NCI-H226 (cell line): Measurements from ENCODE around the gene GGA1.
"Not testable (repeated sequence)": the region's sequence is repeated elsewhere in the genome, so short reads cannot be mapped to it uniquely, and the experiment has no call there.

ENCODE experiments used
- DNase-seq: peaks from one replicate; pipeline ENCODE4 v3.0.0-alpha.2; 2015

GGA1 gene

DNA sequence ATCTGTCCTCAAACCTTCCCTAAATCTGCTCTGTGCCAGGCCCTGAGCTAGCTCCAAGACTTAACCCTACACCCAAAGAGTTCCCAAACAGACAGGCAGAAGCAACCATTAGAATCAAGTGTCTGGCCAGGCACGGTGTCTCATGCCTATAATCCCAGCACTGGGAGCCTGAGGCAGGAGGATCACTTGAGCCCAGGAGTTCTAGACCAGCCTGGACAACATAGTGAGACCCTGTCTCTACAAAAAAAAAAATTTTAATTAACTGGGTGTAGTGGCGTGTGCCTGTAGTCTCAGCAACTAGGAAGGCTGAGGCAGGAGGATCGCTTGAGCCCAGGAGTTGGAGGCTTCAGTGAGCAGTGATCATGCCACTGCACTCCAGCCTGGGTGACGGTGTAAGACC is 47.9 kb downstream of the GGA1 start:
- not testable (repeated sequence) for DNase-seq

DNA sequence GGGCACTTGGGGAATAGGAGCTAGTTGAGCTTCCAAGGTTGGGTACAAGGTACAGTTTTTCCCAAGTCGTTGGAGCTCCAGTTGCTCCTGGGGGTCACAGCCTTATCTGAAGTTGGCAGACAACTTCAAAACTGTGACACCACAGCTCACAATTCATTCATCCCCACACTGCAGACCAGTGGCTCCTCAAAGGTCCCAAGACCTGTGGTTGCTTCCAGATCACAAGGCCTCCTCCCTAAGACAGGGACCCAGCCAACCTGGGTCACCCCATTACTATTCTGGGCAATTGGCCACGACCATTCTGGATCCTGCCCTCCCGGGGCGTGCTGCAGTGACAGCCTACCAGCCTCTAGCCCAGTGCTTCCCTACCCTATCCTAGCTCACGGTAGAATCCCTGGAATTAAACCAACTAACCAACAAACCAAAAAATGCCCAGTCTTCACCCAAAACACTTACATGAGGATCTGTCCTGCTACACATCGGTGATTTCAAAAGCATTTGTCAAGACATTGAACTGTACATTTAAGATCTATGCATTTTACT is 49.0 kb downstream of the GGA1 start:
- no peak for DNase-seq

DNA sequence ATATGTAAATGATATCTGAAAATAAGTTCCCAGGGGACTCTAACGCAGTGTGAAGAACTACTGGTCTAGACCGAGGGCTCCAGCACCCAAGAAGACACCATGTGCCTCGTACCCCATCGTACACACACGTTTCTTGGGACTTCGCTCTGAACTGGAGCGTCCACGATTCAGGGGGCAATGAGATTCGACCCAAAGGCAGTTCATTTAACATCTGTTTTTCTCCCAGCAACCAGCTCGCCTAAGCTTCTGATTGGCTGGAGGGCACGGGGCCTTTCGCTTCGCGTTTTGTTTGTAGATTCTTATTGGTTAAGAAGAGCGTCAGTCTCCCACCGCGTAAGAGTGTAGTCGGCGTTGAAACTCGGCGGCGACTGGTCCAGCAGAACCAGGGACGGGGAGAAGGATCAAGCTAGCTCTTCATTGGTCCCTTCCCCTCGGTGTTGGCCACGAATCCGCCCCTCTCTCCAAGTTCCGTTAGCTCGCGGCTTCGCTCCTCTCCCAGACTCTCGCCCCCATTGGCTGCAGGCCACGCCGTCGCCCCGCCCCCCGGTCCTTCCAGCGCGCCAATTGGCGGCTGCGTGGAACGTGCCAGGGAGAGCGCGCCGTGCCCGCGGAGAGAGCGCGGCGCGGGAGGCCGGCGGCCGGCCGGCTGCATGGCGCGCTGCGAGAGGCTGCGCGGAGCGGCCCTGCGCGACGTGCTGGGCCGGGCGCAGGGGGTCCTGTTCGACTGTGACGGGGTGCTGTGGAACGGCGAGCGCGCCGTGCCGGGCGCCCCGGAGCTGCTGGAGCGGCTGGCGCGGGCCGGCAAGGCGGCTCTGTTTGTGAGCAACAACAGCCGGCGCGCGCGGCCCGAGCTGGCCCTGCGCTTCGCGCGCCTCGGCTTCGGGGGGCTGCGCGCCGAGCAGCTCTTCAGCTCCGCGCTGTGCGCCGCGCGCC is 49.8 kb downstream of the GGA1 start, which contains the start of gene PDXP:
Gene PDXP, plus strand, starts transcription at position 591 of the 933 bp plus-strand sequence. Its CDS starts 60 bp downstream, at position 651.
- peak; percentile 96 for DNase-seq

DNA sequence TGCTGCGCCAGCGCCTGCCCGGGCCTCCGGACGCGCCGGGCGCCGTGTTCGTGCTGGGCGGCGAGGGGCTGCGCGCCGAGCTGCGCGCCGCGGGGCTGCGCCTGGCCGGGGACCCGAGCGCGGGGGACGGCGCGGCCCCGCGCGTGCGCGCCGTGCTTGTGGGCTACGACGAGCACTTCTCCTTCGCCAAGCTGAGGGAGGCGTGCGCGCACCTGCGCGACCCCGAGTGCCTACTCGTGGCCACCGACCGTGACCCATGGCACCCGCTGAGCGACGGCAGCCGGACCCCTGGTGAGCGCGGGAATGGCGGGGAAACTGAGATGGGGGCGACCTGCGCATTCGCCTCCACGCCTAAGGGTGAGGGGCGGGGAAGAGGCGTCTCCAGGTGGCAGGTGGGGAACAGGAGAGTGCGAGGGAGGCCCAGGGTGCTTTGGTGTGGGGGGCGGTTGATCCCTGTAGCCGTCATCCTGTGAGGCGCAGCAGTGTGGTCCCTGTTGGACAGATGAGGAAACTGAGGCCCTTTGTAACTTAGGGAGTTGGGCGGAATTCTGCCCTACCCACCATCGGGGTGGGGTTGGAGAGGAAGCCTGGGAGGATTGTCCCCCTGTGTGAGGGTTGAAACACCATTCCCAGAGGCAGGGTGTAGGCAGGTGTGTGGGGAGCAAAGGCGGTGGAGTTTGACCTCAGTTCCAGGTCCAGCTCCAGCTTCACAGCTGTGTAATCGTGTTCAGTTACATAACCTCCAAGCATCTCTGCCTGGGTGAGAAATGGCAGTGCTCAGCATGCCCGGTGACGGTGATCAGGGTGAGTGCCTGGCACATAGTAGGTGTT is 50.6 kb downstream of the GGA1 start:
- no peak for DNase-seq

DNA sequence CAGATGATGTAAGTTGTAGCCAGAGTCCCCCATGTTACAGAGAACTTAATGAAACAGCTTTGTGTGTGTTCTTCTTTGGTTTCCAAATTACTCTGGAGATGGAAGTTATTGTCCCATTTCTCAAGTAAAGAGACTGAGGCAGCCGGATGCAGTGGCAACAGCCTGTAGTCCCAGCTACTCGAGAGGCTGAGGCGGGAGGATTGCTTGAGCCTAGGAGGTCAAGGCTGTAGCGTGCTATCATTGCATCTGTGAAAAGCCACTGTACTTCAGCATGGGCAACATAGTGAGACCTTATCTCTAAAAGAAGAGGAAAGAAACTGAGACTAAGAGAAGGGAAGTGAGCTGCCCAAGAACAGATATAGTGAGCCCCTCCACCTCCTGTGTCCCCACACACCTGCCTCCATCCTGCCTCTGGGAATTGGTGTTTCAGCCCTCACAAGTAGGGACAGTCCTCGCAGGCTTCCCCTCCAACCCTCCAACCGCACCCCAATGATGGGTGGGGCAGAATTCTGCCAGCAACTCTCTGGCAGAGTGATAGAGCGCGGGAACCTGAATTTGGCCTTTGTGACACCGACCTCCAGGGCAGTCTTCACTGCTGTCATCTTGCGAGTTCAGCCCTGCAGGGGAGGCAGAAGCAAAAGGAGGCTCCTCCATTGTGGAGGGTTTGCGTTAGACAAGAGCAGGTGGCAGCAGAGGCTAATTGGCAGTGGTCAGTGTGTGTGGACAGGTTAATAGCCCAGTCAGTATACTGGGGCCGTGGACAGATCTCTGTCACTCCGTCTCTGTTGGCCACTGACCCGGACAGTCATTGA is 51.5 kb downstream of the GGA1 start:
- DNase-seq = no peak

DNA sequence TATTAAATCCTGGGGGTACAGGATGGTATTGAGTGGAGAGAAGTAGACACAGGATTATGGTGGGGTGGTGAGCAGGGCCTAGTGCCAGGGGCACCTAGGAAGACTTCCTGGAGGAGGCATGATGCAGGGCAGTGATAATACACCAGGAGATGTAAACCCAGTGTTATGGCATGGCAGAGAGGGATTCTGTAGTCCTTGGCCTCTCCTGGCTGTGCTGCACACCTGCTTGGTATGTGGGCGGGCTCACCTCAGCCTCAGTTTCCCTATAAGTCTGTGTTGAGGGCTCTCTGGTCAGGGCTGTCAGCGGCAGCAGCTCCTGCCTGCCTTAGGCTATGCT is 52.0 kb downstream of the GGA1 start:
- DNase-seq = no peak

DNA sequence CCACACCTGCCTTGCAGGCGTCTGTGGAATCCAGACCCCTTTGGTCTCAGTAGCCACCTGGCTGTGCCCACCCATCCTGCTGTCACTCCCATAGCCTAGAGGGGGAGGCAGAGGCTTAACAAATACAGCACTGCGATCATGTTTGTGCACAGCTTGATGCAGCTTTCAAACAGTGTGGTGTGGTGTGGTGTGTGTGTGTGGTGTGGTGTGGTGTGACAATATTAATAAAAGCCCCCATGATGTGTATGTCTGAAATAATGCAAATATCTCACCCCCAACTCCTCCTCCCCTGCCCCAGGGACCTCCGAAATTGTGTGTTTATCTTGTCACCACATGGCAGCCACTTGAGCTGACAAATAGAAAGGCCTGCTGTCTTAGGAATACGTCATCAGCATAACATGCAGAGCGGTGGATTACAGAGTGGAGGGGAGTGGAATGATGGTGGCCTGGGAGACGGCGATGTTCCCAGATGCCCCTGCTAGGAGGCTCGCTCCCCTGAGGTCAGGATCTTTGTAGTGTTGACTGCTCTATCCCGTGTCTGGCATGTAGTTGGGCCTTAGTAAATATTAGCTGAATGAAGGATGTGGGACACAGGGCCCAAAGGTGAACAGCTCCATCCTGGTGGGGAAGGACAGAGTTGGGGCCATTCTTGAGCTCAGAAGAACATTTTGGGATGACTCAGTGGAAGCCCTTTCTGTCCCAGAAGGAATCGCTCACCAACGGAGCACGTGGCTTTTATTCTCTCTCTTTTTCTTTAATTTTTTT is 52.7 kb downstream of the GGA1 start:
- no peak for DNase-seq

DNA sequence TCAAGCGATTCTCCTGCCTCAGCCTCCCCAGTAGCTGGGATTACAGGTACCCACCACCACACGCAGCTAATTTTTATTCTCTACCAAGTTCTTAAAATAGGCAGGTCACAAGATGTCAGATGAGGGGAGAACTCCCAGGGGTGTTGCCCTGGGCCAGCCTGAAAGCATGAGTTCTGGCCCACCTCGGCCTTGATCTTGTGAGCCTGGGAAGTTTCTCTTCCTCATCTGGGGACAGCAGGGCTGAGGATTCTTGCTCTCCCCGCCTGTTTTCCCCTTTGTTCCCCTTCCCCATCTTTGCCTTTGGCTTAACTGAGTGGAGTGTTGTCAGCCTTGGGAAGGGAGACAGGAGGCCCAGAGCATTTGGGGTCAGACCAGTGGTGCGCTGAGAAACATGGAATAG is 53.4 kb downstream of the GGA1 start:
- no peak for DNase-seq

DNA sequence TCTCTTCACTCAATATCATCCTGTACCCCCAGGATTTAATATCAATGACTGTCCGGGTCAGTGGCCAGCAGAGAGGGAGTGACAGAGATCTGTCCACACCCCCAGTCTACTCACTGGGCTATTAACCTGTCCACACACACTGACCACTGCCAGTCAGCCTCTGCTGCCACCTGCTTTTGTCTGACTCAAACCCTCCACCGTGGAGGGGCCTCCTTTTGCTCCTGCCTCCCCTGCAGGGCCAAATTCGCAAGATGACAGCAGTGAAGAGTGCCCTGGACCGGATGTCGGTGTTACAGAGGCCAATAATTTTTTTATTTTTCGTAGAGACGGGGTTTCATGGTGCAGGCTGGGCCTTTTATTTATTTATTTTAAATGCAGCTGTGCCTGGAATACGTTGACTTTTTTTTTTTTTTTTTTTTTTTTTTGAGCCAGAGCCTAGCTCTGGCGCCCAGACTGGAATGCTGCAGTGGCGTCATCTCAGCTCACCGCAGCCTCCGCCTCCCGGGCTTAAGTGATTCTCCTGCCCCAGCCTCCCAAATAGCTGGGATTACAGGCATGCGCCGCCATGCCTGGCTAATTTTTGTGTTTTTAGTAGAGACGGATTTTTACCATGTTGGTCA is 55.0 kb downstream of the GGA1 start:
- no peak for DNase-seq

DNA sequence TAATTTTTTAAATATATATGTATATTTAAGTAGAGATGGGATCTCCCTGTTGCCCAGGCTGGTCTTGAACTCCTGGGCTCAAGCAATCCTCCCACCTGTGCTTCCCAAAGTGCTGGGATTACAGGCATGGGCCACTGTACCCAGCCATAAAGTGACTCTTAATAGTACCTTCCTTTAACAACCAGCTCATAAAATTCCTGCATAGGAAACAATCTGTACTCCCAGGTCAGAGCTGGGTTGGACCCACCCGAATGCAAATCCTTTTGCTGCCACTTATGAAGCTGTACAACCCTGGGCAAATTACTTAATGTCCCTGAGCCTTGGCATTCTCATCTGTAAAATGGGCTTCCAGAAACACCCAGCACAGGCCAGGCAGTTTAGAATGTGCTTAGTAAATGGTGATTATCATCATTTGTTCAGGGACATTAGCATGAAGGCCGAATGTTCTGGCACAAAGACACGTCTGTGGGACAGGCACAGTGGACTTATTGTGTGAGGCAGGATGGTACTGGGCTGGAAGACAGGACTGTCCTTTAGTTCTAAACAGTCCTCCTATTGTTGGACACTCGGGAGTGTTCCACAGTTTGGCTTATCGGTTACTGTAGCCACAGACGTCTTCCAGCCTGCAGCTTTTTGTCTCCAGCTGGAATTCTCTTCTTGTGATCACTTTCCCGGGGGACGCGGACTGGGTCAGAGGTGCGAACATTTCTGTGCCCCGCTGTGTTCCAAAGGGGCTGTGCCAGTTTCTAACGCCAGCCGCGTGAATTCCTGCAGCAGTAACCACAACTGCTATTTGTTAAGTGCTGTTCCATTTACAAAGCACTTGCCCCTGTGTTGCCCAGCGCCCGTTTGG is 55.8 kb downstream of the GGA1 start:
- DNase-seq = no peak

DNA sequence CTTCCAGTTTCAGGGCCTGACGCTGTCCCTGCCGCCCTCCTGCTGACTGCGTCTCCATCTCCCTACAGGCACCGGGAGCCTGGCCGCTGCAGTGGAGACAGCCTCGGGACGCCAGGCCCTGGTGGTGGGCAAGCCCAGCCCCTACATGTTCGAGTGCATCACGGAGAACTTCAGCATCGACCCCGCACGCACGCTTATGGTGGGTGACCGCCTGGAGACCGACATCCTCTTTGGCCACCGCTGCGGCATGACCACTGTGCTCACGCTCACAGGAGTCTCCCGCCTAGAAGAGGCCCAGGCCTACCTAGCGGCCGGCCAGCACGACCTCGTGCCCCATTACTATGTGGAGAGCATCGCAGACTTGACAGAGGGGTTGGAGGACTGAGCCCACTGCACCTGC is 56.9 kb downstream of the GGA1 start:
- DNase-seq = no peak

DNA sequence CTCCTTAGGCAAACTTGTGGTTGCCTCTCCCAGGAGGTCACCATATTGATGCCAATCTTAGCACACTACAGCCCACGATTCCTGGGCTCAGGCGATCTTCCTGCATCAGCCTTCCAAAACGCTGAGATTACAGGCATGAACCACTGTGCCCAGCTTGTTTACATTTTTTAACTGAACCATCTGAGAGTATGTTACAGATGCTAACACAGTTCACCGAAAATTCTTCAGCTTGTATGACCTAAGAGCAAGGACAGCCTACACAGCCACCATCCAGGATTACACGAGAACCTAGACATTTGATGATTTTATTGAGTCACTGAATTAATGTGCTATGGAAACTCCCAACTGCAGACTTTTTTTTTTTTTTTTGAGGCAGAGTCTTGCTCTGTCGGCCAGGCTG is 61.0 kb downstream of the GGA1 start:
- DNase-seq = no peak

DNA sequence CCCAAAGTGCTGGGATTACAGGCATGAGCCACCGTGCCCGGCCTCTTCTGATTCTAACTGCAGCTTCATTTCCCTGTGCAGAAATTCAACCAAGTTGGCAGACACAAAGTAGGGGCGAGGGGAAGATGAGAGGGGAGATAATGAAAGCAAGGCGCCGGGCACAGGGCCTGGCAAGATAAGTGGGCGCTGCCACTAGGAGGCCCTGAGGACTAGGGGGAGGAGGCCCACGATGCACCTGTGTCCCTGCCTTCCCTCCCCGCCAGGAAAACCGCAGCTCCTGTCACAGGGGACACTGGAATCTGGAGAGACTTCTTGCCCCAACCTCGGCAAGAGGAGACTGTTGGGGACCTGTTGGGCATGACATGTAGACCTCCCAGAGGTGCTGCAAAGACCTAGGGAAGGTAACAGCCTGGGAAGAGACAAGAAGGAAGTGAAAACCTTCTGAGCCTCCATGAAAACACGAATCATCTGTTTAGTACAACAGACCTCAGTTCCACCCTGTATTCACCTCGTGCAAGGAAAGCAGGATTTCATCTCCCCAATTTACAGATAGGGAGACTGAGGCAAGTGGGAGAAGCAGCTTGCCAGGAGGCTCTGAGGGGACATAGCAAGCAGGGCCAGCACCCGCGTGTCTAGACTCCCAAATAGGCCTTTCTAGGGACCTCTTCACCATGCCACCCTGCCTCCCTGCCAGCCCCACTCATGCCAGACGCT is 63.7 kb downstream of the GGA1 start:
- DNase-seq = no peak

DNA sequence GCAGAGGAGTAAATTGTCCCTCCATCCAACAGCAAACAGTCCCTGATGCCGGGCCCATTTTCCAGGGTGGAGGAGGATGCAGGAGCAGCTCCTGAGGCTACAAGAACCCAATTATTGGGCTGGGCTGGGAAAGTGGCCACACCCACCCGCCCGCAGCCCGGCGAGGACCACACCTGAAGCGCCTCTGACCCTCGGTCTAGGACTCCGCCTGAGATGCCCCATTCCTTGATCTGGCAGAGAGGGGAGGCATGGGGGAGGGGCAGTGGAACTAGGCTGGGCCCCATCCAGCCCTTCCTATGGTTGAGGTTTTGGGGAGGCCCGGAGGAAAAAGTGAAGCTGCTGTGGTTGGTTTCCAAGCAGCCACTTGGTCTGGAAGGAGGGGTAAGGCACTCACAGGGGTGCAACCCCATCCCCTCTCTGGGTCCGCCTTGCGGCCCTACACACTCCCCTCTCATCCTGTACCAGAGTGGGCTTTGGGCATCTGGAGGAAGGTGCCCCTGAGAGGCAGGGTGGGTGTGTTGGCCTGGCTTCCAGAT is 64.4 kb downstream of the GGA1 start:
- DNase-seq = no peak

DNA sequence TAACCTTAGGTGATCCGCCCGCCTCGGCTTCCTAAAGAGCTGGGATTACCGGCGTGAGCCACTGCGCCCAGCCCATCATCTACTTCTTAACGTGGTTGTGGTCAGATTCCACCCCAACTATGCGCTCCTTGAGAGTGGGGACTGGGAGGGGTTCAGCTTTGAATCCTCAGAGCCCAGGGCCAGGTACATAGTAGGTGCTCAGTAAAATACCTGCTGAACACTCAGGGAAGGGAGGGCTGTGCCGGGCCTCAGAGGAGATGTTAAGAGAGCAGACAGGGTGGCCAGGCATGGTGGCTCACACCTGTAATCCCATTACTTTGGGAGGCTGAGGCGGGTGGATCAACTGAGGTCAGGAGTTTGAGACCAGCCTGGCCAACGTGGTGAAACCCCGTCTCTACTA is 65.6 kb downstream of the GGA1 start:
- no peak for DNase-seq

DNA sequence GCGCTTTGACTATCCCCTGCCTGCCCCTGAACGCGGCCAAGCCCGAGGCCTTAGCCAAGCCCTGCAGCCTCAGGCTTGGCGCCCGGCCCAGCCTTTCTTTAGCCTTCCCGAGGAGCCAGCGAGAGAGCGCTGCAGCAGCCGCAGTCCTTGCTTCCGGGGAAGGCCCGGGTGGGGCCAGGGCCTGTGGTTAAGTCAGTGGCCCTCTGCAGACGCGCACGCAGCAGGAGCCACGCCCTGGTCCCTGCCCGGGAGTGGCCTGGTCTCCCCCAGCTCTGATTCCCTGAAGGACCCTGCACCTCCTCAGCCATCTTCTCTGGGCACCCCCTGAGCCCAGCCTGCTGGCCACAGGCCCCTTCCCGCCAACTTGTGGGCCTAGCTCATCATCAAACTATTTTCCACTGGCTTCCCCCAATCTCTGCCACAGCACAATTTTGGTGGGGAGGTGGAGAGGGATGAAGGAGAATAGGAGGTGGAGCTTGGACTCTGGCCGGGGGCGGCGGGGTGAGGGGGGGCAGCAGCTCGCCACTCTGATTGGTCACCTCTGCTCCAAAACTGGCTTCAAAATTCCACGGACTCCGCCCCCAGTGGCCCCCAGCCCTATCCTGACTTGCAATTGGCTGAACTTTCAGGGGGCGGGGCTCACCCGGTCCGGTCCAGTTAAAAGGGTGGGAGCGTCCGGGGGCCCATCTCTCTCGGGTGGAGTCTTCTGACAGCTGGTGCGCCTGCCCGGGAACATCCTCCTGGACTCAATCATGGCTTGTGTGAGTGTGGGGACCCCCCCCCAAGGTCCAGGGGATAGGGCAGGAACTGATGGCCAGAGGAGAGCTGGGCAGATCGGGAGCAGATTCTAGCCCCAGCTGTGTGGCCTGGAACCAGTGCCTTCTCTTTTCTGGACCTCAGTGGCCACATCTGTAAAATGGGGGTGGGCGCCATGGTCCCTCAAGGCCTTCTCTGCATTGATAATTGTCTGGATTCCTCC is 66.6 kb downstream of the GGA1 start, which contains the start of gene LGALS1:
Gene LGALS1, plus strand, starts transcription at position 686 of the 979 bp plus-strand sequence. Its CDS starts 67 bp downstream, at position 753.
- DNase-seq = peak; percentile 92

DNA sequence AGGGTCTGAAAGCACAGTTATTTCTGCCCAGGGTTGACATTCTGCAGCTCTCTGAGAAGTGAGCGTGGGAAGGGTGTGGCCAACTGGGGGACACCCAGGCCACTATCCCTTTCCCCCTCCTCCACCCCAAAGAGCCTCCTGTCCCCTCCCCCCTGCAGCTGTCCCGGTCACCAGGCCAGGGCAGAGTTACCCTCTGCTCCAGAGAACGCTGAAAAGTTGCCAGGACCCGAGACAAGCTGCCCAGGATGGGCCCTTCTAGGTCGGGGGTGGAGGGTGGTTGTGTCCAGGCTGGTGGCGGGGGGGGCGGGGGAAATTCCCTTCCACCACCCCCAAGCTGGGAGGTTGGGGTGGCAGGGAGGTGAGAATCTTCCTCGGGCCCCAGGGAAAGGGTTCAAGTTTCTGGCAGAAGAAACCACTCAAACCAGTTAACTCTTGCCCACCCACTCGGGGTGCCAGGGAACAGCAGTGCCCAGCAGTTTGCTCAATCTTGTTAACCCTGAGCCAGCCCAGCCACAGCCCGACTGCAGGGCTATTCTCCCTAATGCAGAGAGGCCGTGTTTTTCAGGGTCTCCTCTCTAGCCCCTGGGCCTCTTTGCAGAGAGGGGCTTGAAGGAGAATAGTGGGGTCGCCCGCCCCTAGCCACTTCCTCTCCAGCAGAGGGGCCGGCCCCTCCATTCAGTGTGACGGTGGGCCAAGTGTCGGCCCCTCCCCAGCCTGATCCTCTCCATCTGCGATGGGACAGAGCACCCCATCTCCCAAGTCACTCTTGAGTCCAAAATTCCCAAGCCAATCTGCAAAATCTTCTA is 67.5 kb downstream of the GGA1 start:
- DNase-seq = no peak
